ENCODE results near the gene GSTM2. TPM values are rescaled to one million over a fixed set of nuclear protein-coding genes. Genes with fewer than 3 reads are reported as not detected.

Gene GSTM2
- total RNA-seq, result 10 to 100 TPM; 36.7 to 44.4 TPM
- long read RNA-seq, transcript GSTM2-201 (8 exons, 1,157 nt), result major isoform, 9 of 13 reads
- long read RNA-seq, partial matches to known transcripts, result 0 of 13 reads
- long read RNA-seq, other reads (novel, unspliced or antisense), result 3 of 13 reads

DNA sequence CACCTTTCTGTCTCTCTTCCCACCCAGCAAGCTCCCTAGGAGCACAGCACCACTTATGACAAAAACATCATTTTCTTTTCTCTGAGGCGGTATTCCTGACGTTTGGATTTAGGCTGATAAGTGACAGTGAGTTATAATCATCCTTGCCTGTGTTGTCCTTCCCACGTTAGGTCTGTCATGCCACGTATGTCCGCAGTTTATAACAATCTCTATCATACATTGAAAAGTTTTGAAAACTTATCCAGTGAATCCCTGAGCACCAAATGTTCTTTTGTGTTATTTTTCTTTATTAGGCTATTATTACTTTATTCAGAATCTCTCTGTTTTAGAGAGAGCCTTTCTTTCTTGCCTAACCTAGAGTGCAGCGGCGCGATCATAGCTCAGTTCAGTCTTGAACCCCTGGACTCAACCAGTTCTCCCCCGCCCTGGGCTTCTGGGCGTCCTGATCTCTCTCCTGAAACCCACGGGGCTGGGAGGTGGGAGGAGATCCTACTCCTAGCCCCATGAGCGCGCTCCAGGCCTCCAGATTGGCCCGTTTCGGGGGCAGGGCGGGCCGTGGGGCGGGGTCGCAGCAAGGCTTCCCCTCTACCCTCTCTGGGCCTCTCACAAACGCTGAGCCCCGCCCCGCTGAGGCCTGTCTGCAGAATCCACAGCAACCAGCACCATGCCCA is at the start of gene GSTM2:
Gene GSTM2, plus strand, starts transcription at position 606 of the 671 bp plus-strand sequence. Its CDS starts 59 bp downstream, at position 665.
- DNase-seq (peak; percentile 95), ATAC-seq (peak; percentile 100)
- intact Hi-C loops (cut with DNase I), result loop anchor here in 1 of 2 donors (5.0 kb wide), 1 partner anchor 55 kb away; no protein-coding TSS in a partner anchor

DNA sequence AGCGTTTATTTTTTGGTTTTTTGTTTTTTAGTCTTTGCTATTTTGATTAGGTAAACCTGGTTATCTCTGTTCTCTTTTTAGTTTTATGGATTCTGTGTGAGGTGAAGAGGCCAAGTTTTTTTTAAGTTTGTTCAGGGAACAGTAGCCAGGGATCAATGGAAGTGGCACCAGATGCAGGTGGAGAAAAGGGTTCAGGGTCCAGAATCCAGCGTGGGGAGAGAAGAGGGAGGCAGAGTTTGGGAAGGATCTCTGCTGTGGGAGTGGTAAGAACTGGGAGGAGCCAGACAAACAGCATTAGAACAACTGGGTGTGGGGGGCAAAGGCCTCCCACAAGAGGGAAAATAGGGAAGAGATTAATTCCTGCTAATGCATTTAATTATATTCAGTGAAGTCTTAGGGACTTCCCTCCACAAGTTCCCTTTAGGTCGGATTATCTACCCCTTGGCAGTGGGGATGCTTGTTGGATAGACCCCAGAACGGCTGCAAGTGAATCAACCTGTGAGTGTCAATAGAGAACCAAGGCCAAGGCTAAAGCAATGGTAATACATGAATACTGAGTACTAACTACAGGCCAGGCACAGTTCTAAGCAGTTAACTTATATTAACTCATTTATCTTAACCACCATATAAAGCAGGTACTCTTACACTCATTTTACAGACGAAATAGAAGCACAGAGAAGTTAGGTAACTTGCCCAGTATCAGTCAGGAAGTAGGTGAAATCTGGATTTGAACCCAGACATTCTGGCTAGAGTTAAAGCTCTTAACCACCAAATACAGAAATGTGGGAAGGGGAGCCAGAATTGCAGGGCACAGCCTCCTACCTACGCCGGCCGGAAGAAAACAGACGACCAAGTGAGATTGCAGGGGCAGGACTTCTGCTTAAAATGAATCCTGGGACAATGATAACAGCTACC is 48.9 kb upstream of the GSTM2 start:
- intact Hi-C loops (cut with DNase I), result no loop called here
- ATAC-seq, result no peak
- DNase-seq, result no peak

DNA sequence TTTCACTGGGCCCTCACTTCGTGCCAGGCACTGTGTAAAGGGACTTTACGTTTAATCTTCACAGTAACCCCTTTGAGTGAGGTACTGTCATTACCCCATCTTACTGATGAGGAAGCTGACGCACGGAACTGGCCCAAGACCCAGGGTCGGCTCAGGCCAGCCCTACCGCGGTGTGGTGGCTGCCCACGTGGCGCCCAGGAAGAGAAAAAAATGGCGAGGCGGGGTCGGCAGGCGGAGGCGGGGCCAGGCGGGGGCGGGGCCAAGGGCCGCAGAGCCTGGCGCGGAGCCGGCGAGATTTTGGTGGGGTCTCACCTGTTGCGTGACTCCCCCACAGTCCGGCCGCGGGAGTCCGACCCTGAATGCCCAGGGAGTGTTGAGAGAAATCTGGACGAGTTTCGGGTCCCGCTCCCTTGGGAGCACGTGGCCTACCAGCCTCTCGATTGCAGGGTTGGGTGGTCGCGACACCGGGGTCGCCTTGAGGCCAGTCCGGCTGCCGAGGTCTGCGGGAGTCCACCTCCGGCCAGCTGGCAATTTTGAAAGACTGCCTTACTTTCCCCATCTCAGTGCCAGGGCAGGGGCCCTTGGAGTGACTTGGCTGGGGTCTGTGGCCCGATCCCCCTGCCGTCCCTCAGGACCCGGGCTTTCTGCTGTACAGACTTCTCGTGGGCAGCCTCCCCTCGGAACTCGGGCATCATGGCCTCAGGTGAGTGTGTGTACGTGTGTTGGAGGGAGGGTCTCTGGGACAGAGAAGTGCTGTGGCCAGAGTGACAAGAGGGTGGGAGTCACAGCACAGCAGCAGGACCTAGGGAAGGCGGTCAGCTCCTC is 48.1 kb upstream of the GSTM2 start, which contains the start of the genes AMPD2 and GNAT2:
Gene AMPD2, plus strand, starts transcription at position 262 of the 825 bp plus-strand sequence. CDS start 1,339 bp downstream, outside the sequence.
Gene GNAT2, minus strand, starts transcription at position 41 of the 825 bp plus-strand sequence. CDS start 6,746 bp downstream, outside the sequence.
- DNase-seq (peak; percentile 88), ATAC-seq (peak; percentile 69 to 77)
- intact Hi-C loops (cut with DNase I), result loop anchor here in 1 of 2 donors (2.0 kb wide), 1 partner anchor 73 kb away; no protein-coding TSS in a partner anchor

DNA sequence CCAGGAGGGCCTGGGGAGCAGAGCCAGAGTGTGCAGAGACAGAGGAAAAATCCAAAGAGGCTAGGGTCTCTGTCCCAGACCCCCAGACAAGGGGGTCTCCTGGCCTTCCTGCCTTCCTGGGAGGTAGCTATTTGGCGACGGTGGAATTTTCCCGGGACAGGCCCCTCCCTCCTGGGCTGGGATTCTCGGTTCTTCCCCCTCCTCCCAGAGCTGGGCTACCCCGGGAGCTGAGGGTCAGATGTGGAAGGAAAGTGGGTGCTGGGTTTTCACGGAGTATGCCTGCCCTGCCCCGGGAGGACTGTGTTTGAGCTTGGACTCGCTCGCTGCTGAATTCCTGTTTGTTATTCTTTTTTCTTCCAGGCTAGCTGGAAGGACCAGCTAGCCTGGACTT is 47.5 kb upstream of the GSTM2 start:
- intact Hi-C loops (cut with DNase I), result loop anchor here in 1 of 2 donors (2.0 kb wide), 1 partner anchor 74 kb away; no protein-coding TSS in a partner anchor

DNA sequence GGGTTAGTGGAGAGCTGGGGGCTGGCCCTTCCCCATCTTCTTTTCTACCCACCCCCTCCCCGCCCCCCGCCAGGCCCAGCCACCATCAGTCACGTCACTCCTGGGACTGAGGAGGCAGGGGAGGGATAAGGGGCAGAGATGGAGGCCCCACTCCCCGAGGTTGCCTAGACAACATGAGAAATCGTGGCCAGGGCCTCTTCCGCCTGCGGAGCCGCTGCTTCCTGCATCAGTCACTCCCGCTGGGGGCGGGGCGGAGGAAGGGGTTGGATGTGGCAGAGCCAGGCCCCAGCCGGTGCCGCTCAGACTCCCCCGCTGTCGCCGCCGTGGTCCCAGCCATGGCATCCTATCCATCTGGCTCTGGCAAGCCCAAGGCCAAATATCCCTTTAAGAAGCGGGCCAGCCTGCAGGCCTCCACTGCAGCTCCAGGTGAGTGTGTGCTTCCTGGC is 47.0 kb upstream of the GSTM2 start:
- peak; percentile 98 for DNase-seq
- intact Hi-C loops (cut with DNase I), result loop anchor here in 1 of 2 donors (2.0 kb wide), 1 partner anchor 74 kb away; no protein-coding TSS in a partner anchor
- ATAC-seq, result peak; percentile 82 to 85

More for the DNA sequence above, 47.5 kb upstream of the GSTM2 start:
- DNase-seq (peak; percentile 54), ATAC-seq (peak; percentile 32 to 51)

DNA sequence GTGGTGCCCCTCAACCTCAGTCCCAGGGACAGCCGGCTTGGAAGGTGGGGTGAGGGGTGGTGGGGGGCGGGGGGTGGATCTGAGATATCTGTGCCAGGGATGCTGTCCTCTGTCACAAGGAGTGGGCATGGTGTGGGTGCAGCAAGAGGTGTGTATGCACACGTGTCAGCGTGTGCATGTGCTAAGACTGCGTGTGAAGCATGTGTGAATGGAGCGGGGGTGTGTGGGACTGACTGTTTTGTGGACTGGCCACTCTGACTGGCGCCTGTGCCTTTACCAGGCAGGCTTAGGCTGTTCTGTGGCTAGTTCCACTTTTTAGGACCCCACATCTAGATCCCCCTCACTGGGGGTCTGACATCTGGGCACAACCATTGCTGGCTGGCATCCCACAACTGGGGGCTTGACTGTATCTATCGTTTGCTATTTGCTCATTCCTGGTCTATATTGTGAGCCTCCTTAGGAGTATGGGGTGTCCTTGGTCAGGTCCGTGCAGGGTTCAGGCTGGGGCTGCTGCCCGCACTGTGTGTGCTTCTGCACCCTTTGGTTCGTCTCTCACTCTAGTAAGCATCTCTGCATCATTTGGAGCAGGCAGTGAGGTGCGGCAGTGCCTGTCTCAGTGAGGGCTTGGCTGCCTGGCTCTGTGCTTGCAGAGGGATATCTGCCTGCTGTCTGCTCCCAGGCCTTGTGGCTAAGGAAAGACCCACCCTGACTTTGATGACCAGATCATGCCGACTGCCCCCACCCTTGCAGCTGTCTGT is 46.3 kb upstream of the GSTM2 start:
- intact Hi-C loops (cut with DNase I), result loop anchor here in 1 of 2 donors (2.0 kb wide), 1 partner anchor 75 kb away; no protein-coding TSS in a partner anchor
- ATAC-seq (no peak), DNase-seq (peak; percentile 21)

DNA sequence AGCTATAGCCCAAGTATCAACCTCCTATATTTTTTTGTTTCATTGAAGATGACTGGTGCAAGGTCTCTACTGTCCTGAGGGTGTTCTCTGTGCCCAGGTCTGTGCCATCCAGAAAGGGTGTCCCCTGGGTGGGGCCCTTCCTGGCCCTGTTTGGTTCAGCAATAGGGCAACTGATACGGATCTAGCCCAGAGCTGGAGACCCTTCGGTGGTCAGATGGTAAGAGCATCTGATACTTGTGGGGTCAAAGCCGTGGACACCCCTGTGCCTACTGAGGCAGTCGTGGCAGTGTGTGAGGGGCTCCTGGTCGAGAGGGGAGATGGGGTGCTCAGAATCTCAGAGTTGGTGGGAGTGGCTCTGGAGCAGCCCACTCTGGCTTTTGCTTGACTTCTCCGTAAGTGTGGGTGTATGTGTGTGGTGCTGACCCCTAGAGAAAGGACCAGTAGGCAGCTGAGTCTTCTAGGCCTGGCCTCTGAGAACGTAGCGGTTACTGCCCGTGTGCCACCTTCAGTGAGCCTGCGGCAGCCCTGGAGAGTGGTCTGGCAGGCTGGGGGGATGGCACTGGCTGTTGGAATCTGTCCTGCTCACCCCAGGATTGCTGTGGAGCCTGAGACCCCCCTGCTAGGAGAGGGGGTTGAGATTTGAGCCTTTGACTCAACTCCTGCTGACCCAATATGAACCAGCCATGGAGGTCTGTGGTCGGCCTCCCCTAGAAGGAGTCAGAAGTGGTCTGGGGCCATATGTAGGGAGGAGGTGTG is 45.5 kb upstream of the GSTM2 start:
- no peak for DNase-seq
- intact Hi-C loops (cut with DNase I), result no loop called here

DNA sequence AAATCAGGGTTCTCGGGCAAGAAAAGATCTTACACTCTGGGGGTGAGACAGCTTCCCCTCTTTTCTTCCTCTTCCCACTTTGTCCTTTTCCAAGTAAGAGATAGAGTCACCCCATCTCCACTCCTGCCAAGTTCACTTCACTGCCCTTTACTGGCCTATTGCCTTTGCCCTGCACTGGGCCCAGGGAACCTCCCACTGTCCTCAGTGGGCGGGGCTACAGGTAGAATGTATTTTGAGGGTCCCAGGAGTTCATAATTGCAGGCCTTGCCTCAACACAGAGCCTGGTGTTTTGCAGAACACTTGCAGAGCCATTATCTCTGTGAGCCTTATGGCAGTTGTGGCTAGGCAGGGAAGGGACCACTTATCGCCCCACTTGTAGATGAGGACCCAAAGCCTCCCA is 45.0 kb upstream of the GSTM2 start:
- no peak for ATAC-seq
- intact Hi-C loops (cut with DNase I), result no loop called here
- DNase-seq, result no peak

More for the DNA sequence above, 45.5 kb upstream of the GSTM2 start:
- ATAC-seq, result no peak

DNA sequence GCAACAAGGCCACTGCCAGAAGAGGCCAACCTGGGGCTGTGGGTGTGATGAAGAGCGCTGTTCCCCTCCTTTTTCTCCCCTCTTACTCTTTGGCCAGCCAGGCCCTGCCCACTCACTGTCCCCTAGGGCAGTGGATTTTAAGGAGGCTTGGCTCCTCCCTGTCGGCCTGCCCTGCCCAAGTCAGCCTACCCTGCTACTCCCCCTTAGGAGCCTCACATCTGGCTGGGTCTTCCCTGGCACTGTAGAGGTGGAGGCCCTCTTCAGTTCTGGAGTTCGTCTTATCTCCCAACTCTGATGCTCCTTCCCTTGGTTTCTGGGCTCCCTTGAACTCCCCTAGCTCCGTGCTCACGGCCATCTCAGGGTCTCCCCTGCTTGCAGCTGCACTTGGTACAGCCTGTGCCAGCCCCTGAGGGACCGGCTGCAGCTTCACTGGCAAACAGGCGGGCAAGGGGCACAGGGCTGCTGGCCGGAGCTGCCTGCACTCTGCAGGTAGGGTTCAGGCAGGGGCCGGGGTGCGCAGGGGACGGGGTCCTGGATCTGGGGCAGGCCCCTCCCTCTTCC is 44.2 kb upstream of the GSTM2 start:
- ATAC-seq, result no peak
- intact Hi-C loops (cut with DNase I), result no loop called here
- peak; percentile 35 for DNase-seq

DNA sequence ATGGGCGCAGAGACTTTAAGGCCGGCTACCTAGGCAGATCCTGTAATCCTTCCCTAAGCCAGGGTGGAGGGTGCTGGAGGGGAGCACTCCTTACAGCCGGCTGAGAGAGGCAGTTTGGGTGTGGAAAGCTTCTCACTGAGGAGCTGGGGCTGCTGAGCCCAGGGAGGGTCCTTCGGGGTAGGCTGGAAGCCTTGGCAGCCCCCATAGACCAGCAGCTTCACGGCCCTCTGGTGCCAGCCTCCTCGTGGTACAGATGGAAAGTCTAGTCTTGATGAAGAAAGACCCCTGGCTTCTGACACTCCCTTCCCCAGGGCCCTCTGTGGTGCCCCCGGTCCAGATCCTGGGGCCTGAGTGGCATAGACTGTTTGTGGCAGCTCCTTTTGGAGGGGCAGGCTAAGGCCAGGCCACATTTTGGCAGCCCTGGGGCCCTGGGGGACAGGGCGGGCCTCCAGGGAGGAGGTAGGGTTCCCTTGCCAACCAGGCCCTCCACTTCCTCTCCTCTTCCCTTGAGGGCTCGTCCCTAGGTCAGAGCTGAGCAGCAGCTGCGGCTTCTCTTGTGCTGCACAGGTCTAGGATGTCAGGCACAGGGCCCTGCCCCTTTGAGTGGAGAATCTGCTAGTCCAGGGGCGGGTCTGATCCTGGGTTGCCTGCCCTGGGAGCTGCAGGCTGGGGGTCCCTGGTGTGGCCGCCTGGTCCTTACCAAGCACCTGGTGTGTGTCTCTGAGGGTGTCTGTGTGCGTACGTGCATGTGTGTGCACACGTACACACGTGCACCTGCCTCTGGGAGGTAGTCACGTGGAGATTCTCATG is 43.5 kb upstream of the GSTM2 start:
- DNase-seq, result peak; percentile 21

DNA sequence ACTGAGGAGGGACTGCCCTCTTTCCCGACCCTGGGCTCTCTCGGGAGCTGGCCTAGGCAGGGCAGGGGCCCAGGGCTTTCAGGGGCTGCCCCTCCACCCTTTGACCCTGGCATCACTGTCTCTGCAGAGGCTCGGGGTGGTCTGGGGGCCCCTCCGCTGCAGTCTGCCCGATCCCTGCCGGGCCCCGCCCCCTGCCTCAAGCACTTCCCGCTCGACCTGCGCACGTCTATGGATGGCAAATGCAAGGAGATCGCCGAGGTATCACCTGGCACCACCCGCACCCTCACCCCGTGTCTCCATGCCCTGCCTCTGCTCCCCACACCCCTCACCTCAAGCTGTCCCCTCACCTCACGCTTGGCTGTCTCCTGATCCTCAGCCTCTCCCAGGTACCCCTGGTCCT is 42.7 kb upstream of the GSTM2 start:
- ATAC-seq, result no peak
- no peak for DNase-seq
- intact Hi-C loops (cut with DNase I), result loop anchor here in 1 of 2 donors (5.0 kb wide), 1 partner anchor 78 kb away; the partner anchor contains the start of gene GNAI3

More for the DNA sequence above, 43.5 kb upstream of the GSTM2 start:
- ATAC-seq, result no peak
- intact Hi-C loops (cut with DNase I), result loop anchor here in 1 of 2 donors (5.0 kb wide), 1 partner anchor 77 kb away; the partner anchor contains the start of gene GNAI3

DNA sequence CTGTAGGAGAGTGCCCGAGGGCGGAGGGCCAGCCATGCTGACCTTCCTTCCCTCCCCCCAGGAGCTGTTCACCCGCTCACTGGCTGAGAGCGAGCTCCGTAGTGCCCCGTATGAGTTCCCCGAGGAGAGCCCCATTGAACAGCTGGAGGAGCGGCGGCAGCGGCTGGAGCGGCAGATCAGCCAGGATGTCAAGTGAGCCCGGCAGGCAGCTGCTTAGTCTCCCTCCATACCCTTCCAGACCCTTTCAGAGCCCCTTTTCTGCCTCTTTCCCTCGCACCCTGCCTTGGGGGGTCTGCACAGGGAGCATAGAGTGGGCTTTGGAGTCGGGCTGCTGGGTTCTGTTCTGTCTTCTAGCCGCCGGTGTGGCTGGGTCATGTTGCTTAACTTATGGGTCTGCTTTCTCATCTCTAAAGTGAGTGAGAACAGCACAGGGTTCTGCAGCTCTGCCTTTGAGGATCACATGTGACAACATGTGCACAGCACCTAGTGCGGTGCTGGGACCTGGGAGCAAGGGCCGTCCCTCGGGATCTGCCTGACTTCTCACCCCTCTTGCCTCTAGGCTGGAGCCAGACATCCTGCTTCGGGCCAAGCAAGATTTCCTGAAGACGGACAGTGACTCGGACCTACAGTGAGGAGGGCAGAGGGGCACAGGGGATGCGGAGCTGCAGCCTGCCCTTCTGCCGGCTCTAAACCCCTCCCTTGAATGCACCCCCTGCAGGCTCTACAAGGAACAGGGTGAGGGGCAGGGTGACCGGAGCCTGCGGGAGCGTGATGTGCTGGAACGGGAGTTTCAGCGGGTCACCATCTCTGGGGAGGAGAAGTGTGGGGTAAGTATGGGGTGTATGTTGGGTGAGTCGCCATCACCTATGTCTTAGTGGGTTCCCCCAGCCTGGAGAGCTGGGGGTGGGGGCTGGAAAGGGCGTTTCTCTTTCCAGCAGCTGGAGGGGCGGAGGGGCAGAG is 42.0 kb upstream of the GSTM2 start:
- intact Hi-C loops (cut with DNase I), result loop anchor here in 1 of 2 donors (5.0 kb wide), 1 partner anchor 79 kb away; the partner anchor contains the start of gene GNAI3

DNA sequence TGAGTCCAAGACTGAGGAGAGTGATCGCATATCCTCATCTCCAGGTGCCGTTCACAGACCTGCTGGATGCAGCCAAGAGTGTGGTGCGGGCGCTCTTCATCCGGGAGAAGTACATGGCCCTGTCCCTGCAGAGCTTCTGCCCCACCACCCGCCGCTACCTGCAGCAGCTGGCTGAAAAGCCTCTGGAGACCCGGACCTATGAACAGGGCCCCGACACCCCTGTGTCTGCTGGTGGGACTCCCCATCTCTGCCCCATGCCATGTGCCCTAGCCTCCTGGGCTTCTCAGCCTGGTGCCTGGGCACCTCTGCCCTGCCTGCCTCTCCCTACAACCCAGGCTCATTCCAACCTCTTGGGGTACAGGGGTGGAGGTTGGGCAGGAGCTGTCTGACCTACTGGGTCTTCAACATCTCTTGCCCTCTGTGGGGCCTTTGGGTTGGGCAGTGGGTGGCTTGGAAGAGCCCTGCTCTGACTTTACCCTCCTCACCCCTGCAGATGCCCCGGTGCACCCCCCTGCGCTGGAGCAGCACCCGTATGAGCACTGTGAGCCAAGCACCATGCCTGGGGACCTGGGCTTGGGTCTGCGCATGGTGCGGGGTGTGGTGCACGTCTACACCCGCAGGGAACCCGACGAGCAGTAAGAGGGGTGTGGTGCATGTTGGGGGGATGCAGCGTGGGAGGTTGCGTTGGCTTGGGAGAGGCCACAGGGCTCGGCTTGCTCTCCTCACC is 41.0 kb upstream of the GSTM2 start:
- ATAC-seq (no peak), DNase-seq (no peak)
- intact Hi-C loops (cut with DNase I), result loop anchor here in 1 of 2 donors (5.0 kb wide), 1 partner anchor 80 kb away; the partner anchor contains the start of gene GNAI3

More for the DNA sequence above, 42.0 kb upstream of the GSTM2 start:
- DNase-seq (peak; percentile 30), ATAC-seq (no peak)
